ENCODE measurements around the gene NKTR.
"Not testable (repeated sequence)": the region's sequence is repeated elsewhere in the genome, so short reads cannot be mapped to it uniquely, and the experiment has no call there.

Gene NKTR

DNA sequence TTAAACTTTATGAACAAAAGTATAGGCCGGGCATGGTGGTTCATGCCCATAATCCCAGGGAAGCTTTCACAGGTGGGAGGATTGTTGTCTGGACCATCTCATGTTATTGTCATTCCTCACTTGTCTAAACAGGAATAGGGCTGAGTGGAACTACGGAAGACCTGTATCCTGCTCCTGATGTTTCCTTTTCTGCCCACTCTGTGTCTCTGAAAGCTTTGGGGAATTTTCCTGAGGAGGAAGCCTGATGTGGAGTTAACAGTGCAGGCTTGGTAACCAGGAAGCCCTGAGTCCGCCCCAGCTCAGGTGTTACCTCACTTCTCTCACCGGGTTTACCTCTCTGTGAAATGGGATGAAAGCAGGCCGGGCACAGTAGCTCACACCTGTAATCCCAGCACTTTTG, 11.9 kb upstream of the NKTR start:
- DNase-seq (ENCODE audit: low read depth), result no peak
- TF ChIP-seq, protein P1, sequence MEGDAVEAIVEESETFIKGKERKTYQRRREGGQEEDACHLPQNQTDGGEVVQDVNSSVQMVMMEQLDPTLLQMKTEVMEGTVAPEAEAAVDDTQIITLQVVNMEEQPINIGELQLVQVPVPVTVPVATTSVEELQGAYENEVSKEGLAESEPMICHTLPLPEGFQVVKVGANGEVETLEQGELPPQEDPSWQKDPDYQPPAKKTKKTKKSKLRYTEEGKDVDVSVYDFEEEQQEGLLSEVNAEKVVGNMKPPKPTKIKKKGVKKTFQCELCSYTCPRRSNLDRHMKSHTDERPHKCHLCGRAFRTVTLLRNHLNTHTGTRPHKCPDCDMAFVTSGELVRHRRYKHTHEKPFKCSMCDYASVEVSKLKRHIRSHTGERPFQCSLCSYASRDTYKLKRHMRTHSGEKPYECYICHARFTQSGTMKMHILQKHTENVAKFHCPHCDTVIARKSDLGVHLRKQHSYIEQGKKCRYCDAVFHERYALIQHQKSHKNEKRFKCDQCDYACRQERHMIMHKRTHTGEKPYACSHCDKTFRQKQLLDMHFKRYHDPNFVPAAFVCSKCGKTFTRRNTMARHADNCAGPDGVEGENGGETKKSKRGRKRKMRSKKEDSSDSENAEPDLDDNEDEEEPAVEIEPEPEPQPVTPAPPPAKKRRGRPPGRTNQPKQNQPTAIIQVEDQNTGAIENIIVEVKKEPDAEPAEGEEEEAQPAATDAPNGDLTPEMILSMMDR (conservative IDR thresholded peaks at IDR 0.05; ENCODE audit: low read depth, low read length), result no peak
- no peak overlapping the region for H3K4me3 ChIP-seq (ENCODE audit: low read length)

- DNase-seq (ENCODE audit: low read depth), result no peak
- TF ChIP-seq, protein P1 (conservative IDR thresholded peaks at IDR 0.05; ENCODE audit: low read depth, low read length), result no peak
- peak overlapping the region; percentile 74 for H3K4me3 ChIP-seq (ENCODE audit: low read length)
Observed at GRCh38 chr3:42589382-42590109, 10.9 kb upstream of the NKTR start.

DNA sequence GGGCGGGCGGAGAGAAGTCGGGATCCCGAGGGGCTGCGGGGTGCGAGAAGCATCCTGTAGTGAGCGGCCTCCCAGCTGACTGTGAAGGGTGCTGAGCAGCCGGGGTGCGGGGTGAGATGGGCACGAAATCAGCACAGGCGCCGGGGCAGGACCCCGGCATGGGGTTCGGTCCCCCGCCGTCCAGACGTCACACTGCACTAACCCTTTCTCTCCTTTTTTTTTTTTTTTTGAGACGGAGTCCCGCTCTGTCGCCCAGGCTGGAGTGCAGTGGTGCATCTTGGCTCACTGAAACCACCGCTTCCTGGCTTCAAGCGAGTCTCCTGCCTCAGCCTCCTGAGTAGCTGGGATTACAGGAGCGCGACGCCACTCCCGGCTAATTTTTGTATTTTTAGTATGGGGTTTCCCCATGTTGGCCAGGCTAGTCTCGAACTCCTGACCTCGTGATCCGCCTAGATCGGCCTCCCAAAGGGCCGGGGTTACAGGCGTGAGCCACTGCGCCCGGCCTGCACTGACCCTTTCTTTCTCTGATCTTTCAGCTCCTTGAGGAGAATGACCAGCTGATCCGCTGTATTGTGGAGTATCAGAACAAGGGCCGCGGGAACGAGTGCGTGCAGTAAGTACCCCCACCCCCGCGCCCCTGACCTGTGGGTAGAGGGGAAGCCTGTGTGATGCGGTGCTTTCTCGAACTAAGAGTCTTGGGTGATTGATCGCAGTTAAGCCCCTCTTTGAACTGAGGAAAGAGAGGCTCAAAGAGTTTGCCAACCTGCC, 9.3 kb upstream of the NKTR start:
- H3K4me3 ChIP-seq (ENCODE audit: low read length), result peak overlapping the region; percentile 74
- DNase-seq (ENCODE audit: low read depth), result no peak
- TF ChIP-seq, protein P1 (conservative IDR thresholded peaks at IDR 0.05; ENCODE audit: low read depth, low read length), result no peak

GRCh38 chr3:42591811-42592210, 8.7 kb upstream of the NKTR start:
- DNase-seq (ENCODE audit: low read depth), result no peak
- peak overlapping the region; percentile 74 for H3K4me3 ChIP-seq (ENCODE audit: low read length)
- TF ChIP-seq, protein P1 (conservative IDR thresholded peaks at IDR 0.05; ENCODE audit: low read depth, low read length), result no peak

DNA sequence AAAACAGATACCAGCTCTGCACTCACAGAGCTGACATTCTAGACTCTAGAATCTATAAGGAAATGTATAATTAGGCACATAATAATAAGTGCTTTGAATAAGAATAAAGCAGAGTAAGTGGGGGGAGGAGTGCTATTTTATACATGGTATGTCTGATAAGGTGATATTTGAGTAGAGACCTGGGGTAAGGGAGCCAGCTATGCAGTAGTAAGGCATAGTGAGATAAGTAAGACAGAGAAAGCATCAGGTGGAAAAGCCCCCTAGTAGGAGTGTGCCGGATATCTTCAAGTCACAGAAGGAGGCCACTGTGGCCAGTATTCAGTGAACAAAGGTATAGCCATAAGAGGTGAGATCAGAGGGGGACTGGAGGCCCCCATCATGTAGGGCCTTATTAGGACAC, 6.9 kb upstream of the NKTR start:
- TF ChIP-seq, protein P1 (conservative IDR thresholded peaks at IDR 0.05; ENCODE audit: low read depth, low read length), result no peak
- H3K4me3 ChIP-seq (ENCODE audit: low read length), result no peak overlapping the region
- no peak for DNase-seq (ENCODE audit: low read depth)

DNA sequence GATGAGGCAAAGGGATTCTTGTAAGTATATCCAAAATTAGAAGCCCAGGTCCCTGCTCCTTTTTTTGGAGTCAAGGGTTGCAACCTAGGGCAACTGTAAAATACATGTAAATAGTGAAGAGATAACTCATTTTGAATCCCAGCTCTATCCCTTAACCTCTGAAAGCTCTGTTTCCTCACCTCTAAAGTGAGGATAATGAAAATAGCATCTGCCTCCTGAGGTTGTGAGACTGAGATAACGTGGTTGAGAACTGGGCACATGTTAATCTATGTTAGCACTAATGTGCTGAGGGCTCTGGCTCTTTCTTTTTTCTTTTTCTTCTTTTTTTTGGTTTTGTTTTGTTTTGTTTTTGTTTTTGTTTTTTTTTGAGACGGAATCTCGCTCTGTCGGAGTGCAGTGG, 4.8 kb upstream of the NKTR start:
- H3K4me3 ChIP-seq (ENCODE audit: low read length), result no peak overlapping the region
- TF ChIP-seq, protein P1 (conservative IDR thresholded peaks at IDR 0.05; ENCODE audit: low read depth, low read length), result no peak
- DNase-seq (ENCODE audit: low read depth), result no peak

- DNase-seq (ENCODE audit: low read depth); H3K4me3 ChIP-seq (ENCODE audit: low read length): not testable (repeated sequence)
Observed at GRCh38 chr3:42597098-42597497, 3.4 kb upstream of the NKTR start.

Data from retinal pigment epithelial cell (primary cell).